OCI-LY1 (cell line): ENCODE data around the gene CITED2.

Experiments used
- H2AFZ ChIP-seq: fragments of 200-600 bp; sonication (generic), shearing (Covaris generic); 2 replicates; pipeline ENCODE4 v1.6.0; 2014; ENCODE audit warnings: antibody characterized with exemption, mild to moderate bottlenecking, low read length
- H3F3A ChIP-seq: fragments of 200-600 bp; sonication (generic), shearing (Covaris generic); 2 replicates; pipeline ENCODE4 v1.6.0; 2014; ENCODE audit warnings: mild to moderate bottlenecking, antibody characterized with exemption, low read length, moderate library complexity; ENCODE audit not compliant: insufficient read depth
- H3K27ac ChIP-seq: fragments of 200-600 bp; sonication (generic); 2 replicates; pipeline ENCODE4 v1.5.1; 2014; ENCODE audit warnings: low read length, mixed run types, mild to moderate bottlenecking, low read depth; ENCODE audit not compliant: poor library complexity, severe bottlenecking
- H3K27me3 ChIP-seq: fragments of 200-600 bp; sonication (generic); 2 replicates; pipeline ENCODE4 v1.6.0; 2014; ENCODE audit warnings: antibody characterized with exemption, mild to moderate bottlenecking, low read length, moderate library complexity; ENCODE audit not compliant: insufficient read depth
- H3K36me3 ChIP-seq: fragments of 200-600 bp; sonication (generic); 2 replicates; pipeline ENCODE4 v1.6.1; 2014; ENCODE audit warnings: mild to moderate bottlenecking, antibody characterized with exemption, low read length, moderate library complexity, mixed read lengths; ENCODE audit not compliant: insufficient read depth
- H3K4me1 ChIP-seq: fragments of 200-600 bp; sonication (generic); 2 replicates; pipeline ENCODE4 v1.5.1; 2014; ENCODE audit warnings: mild to moderate bottlenecking, low read length, moderate library complexity; ENCODE audit not compliant: insufficient read depth, severe bottlenecking
- H3K4me2 ChIP-seq: fragments of 200-600 bp; sonication (generic), shearing (Covaris generic); 2 replicates; pipeline ENCODE4 v1.6.1; 2014; ENCODE audit warnings: low read length
- H3K4me3 ChIP-seq: fragments of 200-600 bp; sonication (generic); 2 replicates; pipeline ENCODE4 v1.5.1; 2014; ENCODE audit warnings: low read length, low read depth, mild to moderate bottlenecking, mixed read lengths; ENCODE audit not compliant: poor library complexity, severe bottlenecking
- H3K79me2 ChIP-seq: fragments of 200-600 bp; shearing (Covaris generic); 2 replicates; pipeline ENCODE4 v1.6.1; 2016; ENCODE audit warnings: mixed run types, low read length, mixed read lengths; ENCODE audit not compliant: insufficient read depth
- H3K9ac ChIP-seq: fragments of 200-600 bp; sonication (generic), shearing (Covaris generic); 2 replicates; pipeline ENCODE4 v1.6.1; 2014; ENCODE audit warnings: mild to moderate bottlenecking, low read length, mixed read lengths
- H3K9me2 ChIP-seq: fragments of 200-600 bp; sonication (generic), shearing (Covaris generic); 2 replicates; pipeline ENCODE4 v1.6.1; 2014; ENCODE audit warnings: low read depth, mild to moderate bottlenecking, low read length, mixed read lengths
- H3K9me3 ChIP-seq: fragments of 200-600 bp; shearing (Covaris generic); 2 replicates; pipeline ENCODE4 v1.6.1; 2014; ENCODE audit warnings: low read length, mixed read lengths
- H4K20me1 ChIP-seq: fragments of 200-600 bp; sonication (generic), shearing (Covaris generic); 2 replicates; pipeline ENCODE4 v1.6.0; 2016; ENCODE audit warnings: mild to moderate bottlenecking, low read length; ENCODE audit not compliant: insufficient read depth
- CTCF ChIP-seq: fragments of 200-600 bp; sonication (generic), shearing (Covaris generic); IDR thresholded peaks from 2 replicates; pipeline ENCODE4 v1.5.1; 2017; ENCODE audit warnings: mild to moderate bottlenecking, antibody characterized with exemption, low read length, moderate library complexity, mixed read lengths
- EZH2 ChIP-seq: fragments of 200-600 bp; sonication (generic), shearing (Covaris generic); IDR thresholded peaks from 2 replicates; pipeline ENCODE4 v1.8.0; 2017; ENCODE audit warnings: borderline replicate concordance, mixed run types, mild to moderate bottlenecking, antibody characterized with exemption, low read length, moderate library complexity, mixed read lengths

Gene CITED2

GRCh38 chr6:139325125-139325524 is 49.3 kb downstream of the CITED2 start:
- Histone ChIP-seq H3K4me2 (peak overlapping the region; percentile 34; the same call in 1 of the 2 replicates), H3K9me2 (no peaks in the 10 kb centered on the region), H3K79me2 (no peaks in the 10 kb centered on the region), H3F3A (peaks cover 12% of the 10 kb centered on the region; the same call in 1 of the 2 replicates), H4K20me1 (no peaks in the 10 kb centered on the region), H2AFZ (no peak overlapping the region), H3K36me3 (no peaks in the 10 kb centered on the region), H3K27me3 (no peaks in the 10 kb centered on the region), H3K4me3 (no peak overlapping the region), H3K9me3 (no peaks in the 10 kb centered on the region; the same call in 1 of the 2 replicates), H3K27ac (peak overlapping the region; percentile 99), H3K4me1 (peaks cover 70% of the 10 kb centered on the region), H3K9ac (peak overlapping the region; percentile 52)
- TF ChIP-seq EZH2 (no peak), CTCF (no peak)

GRCh38 chr6:139324301-139324555 is 50.2 kb downstream of the CITED2 start:
- TF ChIP-seq CTCF (no peak), EZH2 (no peak)
- no peaks in the 10 kb centered on the region for H3K27me3 ChIP-seq
- H3K4me3 ChIP-seq: no peak overlapping the region
- H3K27ac ChIP-seq: peak overlapping the region; percentile 99
- H3K79me2 ChIP-seq: no peaks in the 10 kb centered on the region
- H3K9ac ChIP-seq: no peak overlapping the region
- H3K4me1 ChIP-seq: peaks cover 62% of the 10 kb centered on the region
- H3K36me3 ChIP-seq: no peaks in the 10 kb centered on the region
- no peaks in the 10 kb centered on the region for H3K9me2 ChIP-seq
- H2AFZ ChIP-seq: no peak overlapping the region
- H4K20me1 ChIP-seq: no peaks in the 10 kb centered on the region
- H3K9me3 ChIP-seq: no peaks in the 10 kb centered on the region; the same call in 1 of the 2 replicates
- peak overlapping the region; percentile 70 for H3K4me2 ChIP-seq
- H3F3A ChIP-seq: peaks cover 9% of the 10 kb centered on the region; the same call in 1 of the 2 replicates

DNA sequence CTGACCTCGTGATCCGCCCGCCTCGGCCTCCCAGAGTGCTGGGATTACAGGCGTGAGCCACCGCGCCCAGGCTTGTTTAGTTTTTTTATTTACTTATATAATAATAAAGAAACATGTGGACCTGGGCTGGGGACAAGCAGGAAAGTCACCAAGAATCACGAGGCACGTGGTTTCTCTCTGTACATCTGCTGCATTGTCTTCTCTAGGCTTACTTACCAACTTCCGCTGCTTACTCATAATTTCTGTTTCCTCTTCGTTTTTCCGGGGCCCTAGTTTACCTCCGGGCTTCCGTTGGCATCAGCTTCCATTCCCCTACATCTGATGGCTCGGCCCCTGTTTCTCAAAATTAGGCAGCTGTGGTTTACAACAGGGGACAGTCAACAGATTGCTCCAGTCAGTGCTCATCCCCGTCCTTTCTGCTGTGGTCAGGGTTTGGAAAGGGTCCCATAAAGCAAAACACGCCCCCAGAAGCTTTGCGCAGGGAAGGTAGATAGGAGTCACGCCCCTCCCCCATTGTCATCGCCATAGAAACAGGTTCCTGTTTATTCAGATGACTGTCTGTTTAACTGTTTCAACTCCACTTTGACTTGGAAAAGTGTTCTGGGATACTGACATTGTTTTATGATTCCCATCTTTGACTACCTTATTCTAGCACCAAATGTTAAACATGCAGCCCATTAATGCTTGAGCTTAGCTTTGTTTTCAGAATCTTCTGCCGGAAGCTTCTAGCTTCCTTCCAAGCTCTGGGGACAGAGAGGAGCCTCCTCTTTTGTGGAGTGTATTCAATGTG is 50.7 kb downstream of the CITED2 start:
- Histone ChIP-seq H3K79me2 (no peaks in the 10 kb centered on the region), H3K9me3 (no peaks in the 10 kb centered on the region), H3K9me2 (no peaks in the 10 kb centered on the region), H3K27ac (peak overlapping the region; percentile 99), H3K4me3 (peak overlapping the region; percentile 53), H3K4me1 (peaks cover 62% of the 10 kb centered on the region), H3K4me2 (peak overlapping the region; percentile 70), H4K20me1 (no peaks in the 10 kb centered on the region), H2AFZ (peak overlapping the region; percentile 39; the same call in 1 of the 2 replicates), H3K9ac (peak overlapping the region; percentile 52; the same call in 1 of the 2 replicates), H3F3A (peaks cover 9% of the 10 kb centered on the region; the same call in 1 of the 2 replicates), H3K27me3 (no peaks in the 10 kb centered on the region), H3K36me3 (no peaks in the 10 kb centered on the region)
- TF ChIP-seq CTCF: no peak
- TF ChIP-seq EZH2: no peak
